A549 (cell line): Measurements from ENCODE around the gene PTCD2. TPM values are rescaled to one million over a fixed set of nuclear protein-coding genes. Genes with fewer than 3 reads are reported as not detected.
A peak's percentile ranks its signal among the peaks of the same experiment; 100 is the strongest.

ENCODE experiments used
- ATAC-seq, 2 experiments: fragments of 200-7000 bp in 1 of 2; fragments of >200 bp in 1 of 2; cut with Nextera tagmentation in 1 of 2; cut with Tn5 transposase in 1 of 2; 3 replicates each; pipeline versions ENCODE4 v1.8.0 to v1.9.1; 2018 to 2020; ENCODE audit warnings: mild to moderate bottlenecking in 1 of 2, moderate library complexity in 1 of 2
- CTCF ChIA-PET: fragments of 300-600 bp; sonication (Branson Sonifier 250); formaldehyde crosslinking; extraction: SDS; loops from one replicate; lab custom pipeline; 2021; ENCODE audit warnings: antibody characterized with exemption, inconsistent platforms; lab: Yijun Ruan, JAX
- POLR2A ChIA-PET: fragments of 350-600 bp; formaldehyde crosslinking; extraction: SDS; loops from one replicate; lab custom pipeline; 2021; ENCODE audit warnings: antibody characterized with exemption, inconsistent platforms; lab: Yijun Ruan, JAX
- DNase-seq, 2 experiments: peaks; one replicate each; pipeline versions ENCODE4 v3.0.0 to v3.0.0-alpha.2; 2011 to 2016; ENCODE audit warnings: low read depth in 1 of 2, low spot score in 1 of 2
- FAIRE-seq: peaks from 2 replicates; lab custom pipeline; 2011; peaks lifted over from hg19 to GRCh38; lab: Jason Lieb, UNC
- H3K27ac ChIP-seq, 2 experiments: fragments of >200 bp; sonication (Bioruptor Twin); formaldehyde crosslinking; 3 replicates each; pipeline ENCODE4 v1.5.1; 2016 to 2017
- H3K4me1 ChIP-seq: fragments of >200 bp; sonication (Bioruptor Twin); formaldehyde crosslinking; 3 replicates; pipeline ENCODE4 v1.6.1; 2016
- H3K4me2 ChIP-seq: fragments of >200 bp; sonication (Bioruptor Twin); formaldehyde crosslinking; 3 replicates; pipeline ENCODE4 v1.6.1; 2016
- H3K4me3 ChIP-seq: fragments of >200 bp; sonication (Bioruptor Twin); formaldehyde crosslinking; 3 replicates; pipeline ENCODE4 v1.5.1; 2016
- H3K9me3 ChIP-seq: fragments of >200 bp; sonication (Bioruptor Twin); formaldehyde crosslinking; 3 replicates; pipeline ENCODE4 v1.6.1; 2016
- BHLHE40 ChIP-seq: IDR thresholded peaks from 2 replicates; pipeline ENCODE4 v1.6.1; 2012; ENCODE audit warnings: low read depth, low read length, inconsistent platforms
- CBX2 ChIP-seq: fragments of 200-600 bp; sonication (generic); IDR thresholded peaks from 2 replicates; pipeline ENCODE4 v1.6.1; 2016; ENCODE audit warnings: low read depth, mild to moderate bottlenecking, borderline replicate concordance
- CHD4 ChIP-seq: fragments of 200-600 bp; sonication (generic); IDR thresholded peaks from 2 replicates; pipeline ENCODE4 v1.6.1; 2016; ENCODE audit warnings: antibody characterized with exemption, mild to moderate bottlenecking, borderline replicate concordance
- E2F6 ChIP-seq: IDR thresholded peaks from 2 replicates; pipeline ENCODE4 v1.6.1; 2012; ENCODE audit warnings: low read depth, borderline replicate concordance
- EHMT2 ChIP-seq: fragments of 200-600 bp; sonication (generic); IDR thresholded peaks from 2 replicates; pipeline ENCODE4 v1.6.1; 2016; ENCODE audit warnings: antibody characterized with exemption, low read depth, mild to moderate bottlenecking, moderate library complexity
- FOSB ChIP-seq: fragments of 250-450 bp; sonication (Bioruptor Pico); IDR thresholded peaks from 2 replicates; pipeline ENCODE4 v1.5.0; 2020; ENCODE audit warnings: mild to moderate bottlenecking, moderate library complexity
- FOSL2 ChIP-seq, 2 experiments: fragments of 450-650 bp in 1 of 2; fragments of >200 bp in 1 of 2; sonication (Bioruptor Twin) in 1 of 2; formaldehyde crosslinking; IDR thresholded peaks; 2 replicates each; pipeline versions ENCODE4 v1.5.0 to v1.6.1; 2016 to 2020; ENCODE audit warnings: mild to moderate bottlenecking in 1 of 2, moderate library complexity in 1 of 2
- FOXS1 ChIP-seq: fragments of 250-450 bp; sonication (Bioruptor Pico); IDR thresholded peaks from 2 replicates; pipeline ENCODE4 v1.5.0; 2020; ENCODE audit warnings: mild to moderate bottlenecking, moderate library complexity
- GATA3 ChIP-seq: IDR thresholded peaks from 2 replicates; pipeline ENCODE4 v1.6.1; 2012; ENCODE audit warnings: borderline replicate concordance
- HDAC2 ChIP-seq: fragments of 200-600 bp; sonication (generic); IDR thresholded peaks from 2 replicates; pipeline ENCODE4 v1.6.1; 2016
- HEYL ChIP-seq: fragments of 250-450 bp; sonication (Bioruptor Pico); IDR thresholded peaks from 2 replicates; pipeline ENCODE4 v1.8.0; 2021; ENCODE audit warnings: mild to moderate bottlenecking, moderate library complexity
- HOXA7 ChIP-seq: fragments of 250-450 bp; sonication (Bioruptor Pico); IDR thresholded peaks from 2 replicates; pipeline ENCODE4 v1.5.0; 2020; ENCODE audit warnings: mild to moderate bottlenecking, moderate library complexity
- HOXB13 ChIP-seq: fragments of 250-450 bp; sonication (Bioruptor Pico); IDR thresholded peaks from 2 replicates; pipeline ENCODE4 v1.5.0; 2020; ENCODE audit warnings: low read depth, mild to moderate bottlenecking, moderate library complexity
- JUN ChIP-seq, 2 experiments: fragments of >200 bp; sonication (Bioruptor Twin); formaldehyde crosslinking; IDR thresholded peaks; 2 replicates in 1 of 2; 3 replicates in 1 of 2; pipeline ENCODE4 v1.6.1; 2016 to 2017
- JUNB ChIP-seq: fragments of >200 bp; sonication (Bioruptor Twin); formaldehyde crosslinking; IDR thresholded peaks from 2 replicates; pipeline ENCODE4 v1.6.1; 2016
- KDM1A ChIP-seq: fragments of 200-600 bp; sonication (generic); IDR thresholded peaks from 2 replicates; pipeline ENCODE4 v1.6.1; 2016; ENCODE audit warnings: low read depth, mild to moderate bottlenecking
- MAFK ChIP-seq: fragments of 450-650 bp; IDR thresholded peaks from 2 replicates; pipeline ENCODE4 v1.6.1; 2014; ENCODE audit not compliant: partially characterized antibody
- MYC ChIP-seq: IDR thresholded peaks from 2 replicates; pipeline ENCODE4 v1.6.1; 2012; ENCODE audit warnings: mild to moderate bottlenecking, inconsistent platforms, low read length, improper control_type of control experiment, borderline replicate concordance
- NFE2L2 ChIP-seq: fragments of 150-350 bp; conservative IDR thresholded peaks from 2 replicates; pipeline ENCODE4 v1.6.1; 2014; ENCODE audit warnings: low read length
- NPAS2 ChIP-seq: fragments of 250-450 bp; sonication (Bioruptor Pico); IDR thresholded peaks from 2 replicates; pipeline ENCODE4 v1.8.0; 2022; ENCODE audit warnings: mild to moderate bottlenecking, moderate library complexity, borderline replicate concordance
- PHF8 ChIP-seq: fragments of 200-600 bp; sonication (generic); IDR thresholded peaks from 2 replicates; pipeline ENCODE4 v1.6.1; 2016; ENCODE audit warnings: low read depth, mild to moderate bottlenecking, antibody characterized with exemption, moderate library complexity, borderline replicate concordance
- POLR2A ChIP-seq: IDR thresholded peaks from 2 replicates; pipeline ENCODE4 v1.6.1; 2012; ENCODE audit warnings: mild to moderate bottlenecking, low read length
- REST ChIP-seq: fragments of 200-600 bp; sonication (generic); IDR thresholded peaks from 2 replicates; pipeline ENCODE4 v1.6.1; 2016; ENCODE audit warnings: antibody characterized with exemption, mild to moderate bottlenecking, moderate library complexity
- RFX5 ChIP-seq: fragments of 450-650 bp; IDR thresholded peaks from 2 replicates; pipeline ENCODE4 v1.7.1; 2014; ENCODE audit warnings: antibody characterized with exemption, mild to moderate bottlenecking, moderate library complexity
- SMC3 ChIP-seq: fragments of >200 bp; sonication (Bioruptor Twin); formaldehyde crosslinking; IDR thresholded peaks from 3 replicates; pipeline ENCODE4 v1.6.1; 2018; ENCODE audit warnings: inconsistent platforms
- WGBS: methylation state at CpG from one replicate; pipeline ENCODE4 v1.1.6; 2017; ENCODE audit errors: missing lambda C conversion rate; 5-methylcytosine and 5-hydroxymethylcytosine counted together
- polyA plus RNA-seq, 4 experiments: library from polyadenylated mRNA; depleted of rRNA in 3 of 4; stranded (reverse); fragments of >200 nt; fragmentation: RNase III in 1 of 4; extraction: RNeasy Plus Mini Kit Qiagen cat#74134 plus additional on column Dnase treatment in 1 of 4; gene quantifications; 2 replicates in 3 of 4; 3 replicates in 1 of 4; pipeline ENCODE4 v1.2.3, GENCODE V29; 2011 to 2017

PTCD2 gene
- polyA plus RNA-seq, 2 of the 4 experiments (the other 2 are of a cell fraction) = 13.2 to 31.1 TPM

GRCh38 chr5:72293495-72294055 is 26.6 kb upstream of the PTCD2 start:
- no peaks in the 10 kb centered on the region for H3K9me3 ChIP-seq
- POLR2A ChIA-PET = interaction anchor here (0.6 kb wide), 1 partner anchor 15 kb away, joined by 3 read pairs; no protein-coding TSS in a partner anchor
- H3K4me3 ChIP-seq = no peak overlapping the region
- no peak for TF ChIP-seq HOXA7 (CRISPR knock-in tag)
- no peak for TF ChIP-seq POLR2A
- TF ChIP-seq NFE2L2 = peak; percentile 72
- no peak for TF ChIP-seq E2F6
- TF ChIP-seq KDM1A = no peak
- TF ChIP-seq FOSB (CRISPR knock-in tag) = no peak
- no peak for TF ChIP-seq NPAS2 (CRISPR knock-in tag)
- TF ChIP-seq FOSL2 (IDR thresholded peaks at IDR 0.05) = no peak
- no peak for TF ChIP-seq FOSL2 (CRISPR knock-in tag; IDR thresholded peaks at IDR 0.05)
- TF ChIP-seq MAFK = peak; percentile 81
- no peak for TF ChIP-seq PHF8
- TF ChIP-seq, all 56 proteins: peak for 2
- 86% methylated on average over 3 of the region's 3 CpGs for WGBS
- ATAC-seq (no peak), FAIRE-seq (no peak), DNase-seq (no peak)
- peak overlapping the region; percentile 35 to 73; a peak in 4 of 6 replicates for H3K27ac ChIP-seq
- 0 out of 3 replicates have a peak overlapping the region, but pooled peaks have one; percentile 11 for H3K4me2 ChIP-seq
- CTCF ChIA-PET = interaction anchor here (0.6 to 1.2 kb wide), 4 partner anchors 12 to 183 kb away, joined by 3 read pairs; no protein-coding TSS in a partner anchor
- H3K4me1 ChIP-seq = peaks cover 17% of the 10 kb centered on the region

- CTCF ChIA-PET = interaction anchor here (0.6 to 0.9 kb wide), 2 partner anchors 10 to 13 kb away, joined by 3 read pairs; no protein-coding TSS in a partner anchor
- TF ChIP-seq FOSB (CRISPR knock-in tag) = no peak
- TF ChIP-seq KDM1A = no peak
- TF ChIP-seq SMC3 = no peak
- no peak for TF ChIP-seq HDAC2
- TF ChIP-seq HOXA7 (CRISPR knock-in tag) = no peak
- no peak for TF ChIP-seq CBX2
- TF ChIP-seq HEYL (CRISPR knock-in tag) = no peak
- no peak for TF ChIP-seq JUNB
- TF ChIP-seq HOXB13 (CRISPR knock-in tag) = no peak
- TF ChIP-seq MYC = no peak
- no peak for TF ChIP-seq CHD4
- no peak for TF ChIP-seq REST
- TF ChIP-seq BHLHE40 = no peak
- no peak for TF ChIP-seq FOXS1 (CRISPR knock-in tag)
- no peak for TF ChIP-seq GATA3
- TF ChIP-seq RFX5 = no peak
- no peak for TF ChIP-seq JUN (IDR thresholded peaks at IDR 0.05)
- no peak for TF ChIP-seq EHMT2
- TF ChIP-seq, all 56 proteins: peak for 0
- Histone ChIP-seq H3K9me3 (no peaks in the 10 kb centered on the region), H3K4me3 (no peak overlapping the region), H3K4me1 (peaks cover 17% of the 10 kb centered on the region), H3K27ac (no peak overlapping the region), H3K4me2 (no peak overlapping the region)
- POLR2A ChIA-PET = no interaction called here
- WGBS = 92% methylated on average over 2 of the region's 2 CpGs
- DNase-seq (no peak), ATAC-seq (no peak), FAIRE-seq (no peak)
These were observed 25.7 kb upstream of the PTCD2 start for GRCh38 chr5:72294473-72294872.
